ENCODE data around the gene PPP1R3E. TPM values are rescaled to one million over a fixed set of nuclear protein-coding genes. Genes with fewer than 3 reads are reported as not detected.
A peak's percentile ranks its signal among the peaks of the same experiment; 100 is the strongest.

The PPP1R3E gene
- total and polyA plus RNA-seq, 2 of the 13 experiments (the other 11 are each of a cell fraction or from before 2014, with no cell fraction given): 16.5 to 26.5 TPM

- TF ChIP-seq, protein P1, sequence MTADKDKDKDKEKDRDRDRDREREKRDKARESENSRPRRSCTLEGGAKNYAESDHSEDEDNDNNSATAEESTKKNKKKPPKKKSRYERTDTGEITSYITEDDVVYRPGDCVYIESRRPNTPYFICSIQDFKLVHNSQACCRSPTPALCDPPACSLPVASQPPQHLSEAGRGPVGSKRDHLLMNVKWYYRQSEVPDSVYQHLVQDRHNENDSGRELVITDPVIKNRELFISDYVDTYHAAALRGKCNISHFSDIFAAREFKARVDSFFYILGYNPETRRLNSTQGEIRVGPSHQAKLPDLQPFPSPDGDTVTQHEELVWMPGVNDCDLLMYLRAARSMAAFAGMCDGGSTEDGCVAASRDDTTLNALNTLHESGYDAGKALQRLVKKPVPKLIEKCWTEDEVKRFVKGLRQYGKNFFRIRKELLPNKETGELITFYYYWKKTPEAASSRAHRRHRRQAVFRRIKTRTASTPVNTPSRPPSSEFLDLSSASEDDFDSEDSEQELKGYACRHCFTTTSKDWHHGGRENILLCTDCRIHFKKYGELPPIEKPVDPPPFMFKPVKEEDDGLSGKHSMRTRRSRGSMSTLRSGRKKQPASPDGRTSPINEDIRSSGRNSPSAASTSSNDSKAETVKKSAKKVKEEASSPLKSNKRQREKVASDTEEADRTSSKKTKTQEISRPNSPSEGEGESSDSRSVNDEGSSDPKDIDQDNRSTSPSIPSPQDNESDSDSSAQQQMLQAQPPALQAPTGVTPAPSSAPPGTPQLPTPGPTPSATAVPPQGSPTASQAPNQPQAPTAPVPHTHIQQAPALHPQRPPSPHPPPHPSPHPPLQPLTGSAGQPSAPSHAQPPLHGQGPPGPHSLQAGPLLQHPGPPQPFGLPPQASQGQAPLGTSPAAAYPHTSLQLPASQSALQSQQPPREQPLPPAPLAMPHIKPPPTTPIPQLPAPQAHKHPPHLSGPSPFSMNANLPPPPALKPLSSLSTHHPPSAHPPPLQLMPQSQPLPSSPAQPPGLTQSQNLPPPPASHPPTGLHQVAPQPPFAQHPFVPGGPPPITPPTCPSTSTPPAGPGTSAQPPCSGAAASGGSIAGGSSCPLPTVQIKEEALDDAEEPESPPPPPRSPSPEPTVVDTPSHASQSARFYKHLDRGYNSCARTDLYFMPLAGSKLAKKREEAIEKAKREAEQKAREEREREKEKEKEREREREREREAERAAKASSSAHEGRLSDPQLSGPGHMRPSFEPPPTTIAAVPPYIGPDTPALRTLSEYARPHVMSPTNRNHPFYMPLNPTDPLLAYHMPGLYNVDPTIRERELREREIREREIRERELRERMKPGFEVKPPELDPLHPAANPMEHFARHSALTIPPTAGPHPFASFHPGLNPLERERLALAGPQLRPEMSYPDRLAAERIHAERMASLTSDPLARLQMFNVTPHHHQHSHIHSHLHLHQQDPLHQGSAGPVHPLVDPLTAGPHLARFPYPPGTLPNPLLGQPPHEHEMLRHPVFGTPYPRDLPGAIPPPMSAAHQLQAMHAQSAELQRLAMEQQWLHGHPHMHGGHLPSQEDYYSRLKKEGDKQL (CRISPR knock-in tag; IDR thresholded peaks at IDR 0.05; ENCODE audit: low read depth): no peak
- TF ChIP-seq FOXC1 (CRISPR knock-in tag; IDR thresholded peaks at IDR 0.05; ENCODE audit: borderline replicate concordance) (peak; percentile 56; the same call in 1 of the 2 replicates), ZNF567 (CRISPR knock-in tag; IDR thresholded peaks at IDR 0.05; ENCODE audit: borderline replicate concordance) (peak; percentile 67; the same call in 1 of the 2 replicates), DMAP1 (CRISPR knock-in tag; IDR thresholded peaks at IDR 0.05) (0 out of 2 replicates have a peak, but pooled peaks have one; percentile 23), RAD51 (IDR thresholded peaks at IDR 0.05; ENCODE audit: borderline replicate concordance) (no peak), POLR2AphosphoS2 (IDR thresholded peaks at IDR 0.05; ENCODE audit: low read depth, low read length) (no peak), ZNF775 (CRISPR knock-in tag; IDR thresholded peaks at IDR 0.05; ENCODE audit: borderline replicate concordance) (no peak), TRIM22 (IDR thresholded peaks at IDR 0.05) (no peak)
- TF ChIP-seq, protein P2, sequence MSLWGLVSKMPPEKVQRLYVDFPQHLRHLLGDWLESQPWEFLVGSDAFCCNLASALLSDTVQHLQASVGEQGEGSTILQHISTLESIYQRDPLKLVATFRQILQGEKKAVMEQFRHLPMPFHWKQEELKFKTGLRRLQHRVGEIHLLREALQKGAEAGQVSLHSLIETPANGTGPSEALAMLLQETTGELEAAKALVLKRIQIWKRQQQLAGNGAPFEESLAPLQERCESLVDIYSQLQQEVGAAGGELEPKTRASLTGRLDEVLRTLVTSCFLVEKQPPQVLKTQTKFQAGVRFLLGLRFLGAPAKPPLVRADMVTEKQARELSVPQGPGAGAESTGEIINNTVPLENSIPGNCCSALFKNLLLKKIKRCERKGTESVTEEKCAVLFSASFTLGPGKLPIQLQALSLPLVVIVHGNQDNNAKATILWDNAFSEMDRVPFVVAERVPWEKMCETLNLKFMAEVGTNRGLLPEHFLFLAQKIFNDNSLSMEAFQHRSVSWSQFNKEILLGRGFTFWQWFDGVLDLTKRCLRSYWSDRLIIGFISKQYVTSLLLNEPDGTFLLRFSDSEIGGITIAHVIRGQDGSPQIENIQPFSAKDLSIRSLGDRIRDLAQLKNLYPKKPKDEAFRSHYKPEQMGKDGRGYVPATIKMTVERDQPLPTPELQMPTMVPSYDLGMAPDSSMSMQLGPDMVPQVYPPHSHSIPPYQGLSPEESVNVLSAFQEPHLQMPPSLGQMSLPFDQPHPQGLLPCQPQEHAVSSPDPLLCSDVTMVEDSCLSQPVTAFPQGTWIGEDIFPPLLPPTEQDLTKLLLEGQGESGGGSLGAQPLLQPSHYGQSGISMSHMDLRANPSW (CRISPR knock-in tag; IDR thresholded peaks at IDR 0.05; ENCODE audit: borderline replicate concordance): no peak
- TF ChIP-seq, protein P3, sequence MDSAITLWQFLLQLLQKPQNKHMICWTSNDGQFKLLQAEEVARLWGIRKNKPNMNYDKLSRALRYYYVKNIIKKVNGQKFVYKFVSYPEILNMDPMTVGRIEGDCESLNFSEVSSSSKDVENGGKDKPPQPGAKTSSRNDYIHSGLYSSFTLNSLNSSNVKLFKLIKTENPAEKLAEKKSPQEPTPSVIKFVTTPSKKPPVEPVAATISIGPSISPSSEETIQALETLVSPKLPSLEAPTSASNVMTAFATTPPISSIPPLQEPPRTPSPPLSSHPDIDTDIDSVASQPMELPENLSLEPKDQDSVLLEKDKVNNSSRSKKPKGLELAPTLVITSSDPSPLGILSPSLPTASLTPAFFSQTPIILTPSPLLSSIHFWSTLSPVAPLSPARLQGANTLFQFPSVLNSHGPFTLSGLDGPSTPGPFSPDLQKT (CRISPR knock-in tag; IDR thresholded peaks at IDR 0.05; ENCODE audit: borderline replicate concordance): no peak
These were observed 7.7 kb downstream of the PPP1R3E start (continued) for GRCh38 chr14:23294734-23295561.
